Keratinocyte (primary cell): ENCODE measurements around the gene NODAL.

ENCODE experiments used
- CTCF ChIP-seq, 3 experiments: IDR thresholded peaks in 1 of 3; conservative IDR thresholded peaks in 1 of 3; optimal IDR thresholded peaks in 1 of 3; 2 replicates in 2 of 3; 3 replicates in 1 of 3; pipeline versions ENCODE3 to v1.5.1; 2011; ENCODE audit warnings: low read length in 3 of 3, mild to moderate bottlenecking in 3 of 3, moderate library complexity in 2 of 3, control low read depth in 1 of 3, inconsistent platforms in 1 of 3; ENCODE audit not compliant: insufficient read depth in 2 of 3; ENCODE audit errors: extremely low read depth in 1 of 3
- EZH2 ChIP-seq: IDR thresholded peaks from one replicate; pipeline ENCODE4 v1.6.1; 2012; ENCODE audit warnings: inconsistent platforms, mild to moderate bottlenecking, low read length, moderate library complexity

GRCh38 chr10:70481105-70481504, 39.6 kb upstream of the NODAL start:
- TF ChIP-seq CTCF (optimal IDR thresholded peaks at IDR 0.05 in 1 of 3, IDR thresholded peaks at IDR 0.05 in 1 of 3, conservative IDR thresholded peaks at IDR 0.05 in 1 of 3; ENCODE audit: extremely low read depth in 1 of 3, insufficient read depth in 2 of 3, low read length in 3 of 3) (no peak), EZH2 (no peak)
